IgD-negative memory B cell (primary cell): Measurements from ENCODE around the gene DEPDC5. TPM values are rescaled to one million over a fixed set of nuclear protein-coding genes. Genes with fewer than 3 reads are reported as not detected.
"Not testable (repeated sequence)": the region's sequence is repeated elsewhere in the genome, so short reads cannot be mapped to it uniquely, and the experiment has no call there.

Experiments
- H3K27ac Mint-ChIP-seq, 3 donors: one replicate each; pipeline ENCODE4 v1.8.0; 2020 to 2022; ENCODE audit warnings: mild to moderate bottlenecking in 3 of 3, mixed read lengths in 3 of 3, moderate library complexity in 1 of 3
- H3K27me3 Mint-ChIP-seq: one replicate; pipeline ENCODE4 v1.8.0; 2021; ENCODE audit warnings: mixed read lengths
- H3K36me3 Mint-ChIP-seq: one replicate; pipeline ENCODE4 v1.8.0; 2020; ENCODE audit warnings: mild to moderate bottlenecking, mixed read lengths
- H3K4me1 Mint-ChIP-seq, 3 donors: one replicate each; pipeline ENCODE4 v1.8.0; 2020 to 2022; ENCODE audit warnings: mixed read lengths in 3 of 3, mild to moderate bottlenecking in 1 of 3
- H3K4me3 Mint-ChIP-seq, 4 donors: one replicate each; pipeline ENCODE4 v1.8.0; 2020 to 2022; ENCODE audit warnings: mild to moderate bottlenecking in 4 of 4, mixed read lengths in 4 of 4, moderate library complexity in 3 of 4
- H3K9me3 Mint-ChIP-seq, 3 donors: one replicate each; pipeline ENCODE4 v1.8.0; 2020 to 2021; ENCODE audit warnings: mixed read lengths in 3 of 3, mild to moderate bottlenecking in 1 of 3
- polyA plus RNA-seq: library from polyadenylated mRNA; unstranded; fragments of 300-500 nt; fragmentation: Illumina TruSeq; gene quantifications from one replicate; pipeline ENCODE4 v1.2.3, GENCODE V29; 2021

DEPDC5 gene
- polyA plus RNA-seq, 1 donor from 2014 or later: 30.7 TPM

- H3K27me3 Mint-ChIP-seq: no peaks in the 10 kb centered on the region
- H3K27ac Mint-ChIP-seq: no peak overlapping the region
- peaks cover 12 to 21% (median 16%) of the 10 kb centered on the region in 3 donors for H3K4me1 Mint-ChIP-seq
- H3K4me3 Mint-ChIP-seq: no peak overlapping the region
- no peaks in the 10 kb centered on the region for H3K9me3 Mint-ChIP-seq
- no peaks in the 10 kb centered on the region for H3K36me3 Mint-ChIP-seq
These were observed 15.3 kb upstream of the DEPDC5 start for GRCh38 chr22:31738566-31738965.

- H3K36me3 Mint-ChIP-seq: no peaks in the 10 kb centered on the region
- no peaks in the 10 kb centered on the region for H3K9me3 Mint-ChIP-seq
- no peak overlapping the region for H3K27ac Mint-ChIP-seq
- peaks cover 16 to 20% (median 17%) of the 10 kb centered on the region in 3 donors for H3K4me1 Mint-ChIP-seq
- no peaks in the 10 kb centered on the region for H3K27me3 Mint-ChIP-seq
- H3K4me3 Mint-ChIP-seq: no peak overlapping the region
These were observed 14.0 kb upstream of the DEPDC5 start for GRCh38 chr22:31739795-31740201.

GRCh38 chr22:31740314-31740713 is 13.5 kb upstream of the DEPDC5 start:
- H3K27me3 Mint-ChIP-seq, H3K36me3 Mint-ChIP-seq, H3K9me3 Mint-ChIP-seq, H3K27ac Mint-ChIP-seq, H3K4me3 Mint-ChIP-seq: not testable (repeated sequence)
- peaks cover 16 to 21% (median 17%) of the 10 kb centered on the region in 3 donors for H3K4me1 Mint-ChIP-seq

GRCh38 chr22:31742115-31742514 is 11.7 kb upstream of the DEPDC5 start:
- Mint-ChIP-seq H3K4me3 (no peak overlapping the region), H3K4me1 (peaks cover 19 to 21% (median 20%) of the 10 kb centered on the region in 3 donors), H3K27ac (peak overlapping the region in 2 of 3 donors; percentile 55 to 63), H3K27me3 (no peaks in the 10 kb centered on the region), H3K9me3 (no peaks in the 10 kb centered on the region), H3K36me3 (peaks cover 2% of the 10 kb centered on the region)

- H3K27me3 Mint-ChIP-seq: no peaks in the 10 kb centered on the region
- peaks cover 21 to 24% (median 23%) of the 10 kb centered on the region in 3 donors for H3K4me1 Mint-ChIP-seq
- peak overlapping the region in 1 of 3 donors; percentile 68 for H3K27ac Mint-ChIP-seq
- H3K4me3 Mint-ChIP-seq: no peak overlapping the region
- no peaks in the 10 kb centered on the region for H3K9me3 Mint-ChIP-seq
- H3K36me3 Mint-ChIP-seq: peaks cover 2% of the 10 kb centered on the region
These were observed 11.1 kb upstream of the DEPDC5 start for GRCh38 chr22:31742682-31743081.

- Mint-ChIP-seq H3K36me3 (peaks cover 2% of the 10 kb centered on the region), H3K27me3 (no peaks in the 10 kb centered on the region), H3K27ac (no peak overlapping the region), H3K4me1 (peaks cover 27 to 34% (median 29%) of the 10 kb centered on the region in 3 donors), H3K4me3 (no peak overlapping the region), H3K9me3 (no peaks in the 10 kb centered on the region)
These were observed 9.9 kb upstream of the DEPDC5 start for GRCh38 chr22:31743871-31744270.

- Mint-ChIP-seq H3K27ac (peak overlapping the region in 2 of 3 donors; percentile 53 to 91), H3K4me1 (peaks cover 35 to 40% (median 35%) of the 10 kb centered on the region in 3 donors), H3K36me3 (peaks cover 2% of the 10 kb centered on the region), H3K9me3 (peaks cover 0 to 1% (median 0%) of the 10 kb centered on the region in 3 donors), H3K27me3 (no peaks in the 10 kb centered on the region), H3K4me3 (peak overlapping the region in 2 of 4 donors; percentile 36 to 87)
These were observed 6.4 kb upstream of the DEPDC5 start for GRCh38 chr22:31747441-31747840.

GRCh38 chr22:31748490-31748889 is 5.3 kb upstream of the DEPDC5 start:
- H3K27ac Mint-ChIP-seq: peak overlapping the region; percentile 41 to 99 (median 91)
- H3K9me3 Mint-ChIP-seq: peaks cover 0 to 1% (median 0%) of the 10 kb centered on the region in 3 donors
- no peaks in the 10 kb centered on the region for H3K27me3 Mint-ChIP-seq
- peaks cover 2% of the 10 kb centered on the region for H3K36me3 Mint-ChIP-seq
- H3K4me3 Mint-ChIP-seq: peak overlapping the region; percentile 87 to 98 (median 93)
- H3K4me1 Mint-ChIP-seq: peaks cover 38 to 43% (median 41%) of the 10 kb centered on the region in 3 donors

- H3K36me3 Mint-ChIP-seq: peaks cover 2% of the 10 kb centered on the region
- H3K4me3 Mint-ChIP-seq: peak within 1 kb of the TSS; percentile 87 to 98 (median 93)
- peaks cover 0 to 1% (median 0%) of the 10 kb centered on the region in 3 donors for H3K9me3 Mint-ChIP-seq
- peak within 1 kb of the TSS; percentile 91 to 99 (median 97) for H3K27ac Mint-ChIP-seq
- H3K27me3 Mint-ChIP-seq: no peaks in the 10 kb centered on the region
- H3K4me1 Mint-ChIP-seq: peaks cover 42 to 52% (median 44%) of the 10 kb centered on the region in 3 donors
These were observed 4.0 kb upstream of the DEPDC5 start, which contains the start of gene PRR14L for GRCh38 chr22:31749636-31750364. PRR14L (minus strand) TSS chr22:31750132; CDS start chr22:31738860, 11,272 bp downstream.

- Mint-ChIP-seq H3K4me1 (peaks cover 47 to 52% (median 52%) of the 10 kb centered on the region in 3 donors), H3K36me3 (peaks cover 2% of the 10 kb centered on the region), H3K27me3 (no peaks in the 10 kb centered on the region), H3K27ac (peak overlapping the region; percentile 91 to 99 (median 97)), H3K9me3 (peaks cover 0 to 1% (median 0%) of the 10 kb centered on the region in 3 donors), H3K4me3 (peak overlapping the region; percentile 87 to 98 (median 93))
These were observed 3.2 kb upstream of the DEPDC5 start for GRCh38 chr22:31750365-31751284.

GRCh38 chr22:31752096-31752847 is 1.5 kb upstream of the DEPDC5 start:
- Mint-ChIP-seq H3K36me3 (no peaks in the 10 kb centered on the region), H3K27ac (peak overlapping the region; percentile 97 to 100 (median 99)), H3K27me3 (no peaks in the 10 kb centered on the region), H3K4me1 (peaks cover 47 to 53% (median 49%) of the 10 kb centered on the region in 3 donors), H3K9me3 (peaks cover 0 to 1% (median 0%) of the 10 kb centered on the region in 3 donors), H3K4me3 (peak overlapping the region in 3 of 4 donors; percentile 94 to 99 (median 99))

- peak overlapping the region; percentile 97 to 100 (median 99) for H3K27ac Mint-ChIP-seq
- peaks cover 40 to 47% (median 44%) of the 10 kb centered on the region in 3 donors for H3K4me1 Mint-ChIP-seq
- no peaks in the 10 kb centered on the region for H3K36me3 Mint-ChIP-seq
- peaks cover 0 to 1% (median 0%) of the 10 kb centered on the region in 3 donors for H3K9me3 Mint-ChIP-seq
- no peaks in the 10 kb centered on the region for H3K27me3 Mint-ChIP-seq
- peak overlapping the region; percentile 92 to 99 (median 96) for H3K4me3 Mint-ChIP-seq
These were observed 700 bp upstream of the DEPDC5 start for GRCh38 chr22:31753005-31753633.

GRCh38 chr22:31754813-31755212 is 994 bp downstream of the DEPDC5 start:
- Mint-ChIP-seq H3K27ac (peak overlapping the region; percentile 97 to 100 (median 99)), H3K27me3 (no peaks in the 10 kb centered on the region), H3K36me3 (no peaks in the 10 kb centered on the region), H3K4me1 (peaks cover 26 to 36% (median 33%) of the 10 kb centered on the region in 3 donors), H3K9me3 (peaks cover 0 to 1% (median 0%) of the 10 kb centered on the region in 3 donors), H3K4me3 (peak overlapping the region; percentile 92 to 99 (median 96))

- no peak overlapping the region for H3K27ac Mint-ChIP-seq
- H3K27me3 Mint-ChIP-seq: no peaks in the 10 kb centered on the region
- H3K9me3 Mint-ChIP-seq: no peaks in the 10 kb centered on the region
- H3K4me1 Mint-ChIP-seq: peaks cover 17 to 27% (median 24%) of the 10 kb centered on the region in 3 donors
- H3K4me3 Mint-ChIP-seq: no peak overlapping the region
- H3K36me3 Mint-ChIP-seq: no peaks in the 10 kb centered on the region
These were observed 3.4 kb downstream of the DEPDC5 start for GRCh38 chr22:31757265-31757664.
